ENCODE measurements around the gene ILDR2. TPM values are rescaled to one million over a fixed set of nuclear protein-coding genes. Genes with fewer than 3 reads are reported as not detected.

ILDR2 gene
- total and polyA plus RNA-seq, 8 donors: 0.09 to 0.95 (median 0.33) TPM

- intact Hi-C loops (cut with DNase I): no loop called here
- ATAC-seq (no peak), DNase-seq (no peak), FAIRE-seq (no peak)
- no peaks in the 10 kb centered on the region for H3K9me3 ChIP-seq
- H3K27ac ChIP-seq: no peak overlapping the region
- no peak overlapping the region for H3K4me3 ChIP-seq
- WGBS, 2 donors: 73 to 82% methylated on average over 2 of the region's 2 CpGs
- peaks cover 0 to 4% (median 4%) of the 10 kb centered on the region in 3 donors for H3K4me1 ChIP-seq
- H3K36me3 ChIP-seq: no peaks in the 10 kb centered on the region
- no peak for TF ChIP-seq CTCF (IDR thresholded peaks at IDR 0.05)
- H3K27me3 ChIP-seq: peaks cover 0 to 16% (median 10%) of the 10 kb centered on the region in 4 donors
Observed at GRCh38 chr1:166918956-166919316, 56.4 kb downstream of the ILDR2 start.

- 79 to 82% methylated on average over 6 of the region's 6 CpGs for WGBS, 2 donors
- no peak for TF ChIP-seq CTCF (IDR thresholded peaks at IDR 0.05)
- intact Hi-C loops (cut with DNase I): no loop called here
- Histone ChIP-seq H3K27ac (no peak overlapping the region), H3K9me3 (no peaks in the 10 kb centered on the region), H3K27me3 (peaks cover 0 to 16% (median 10%) of the 10 kb centered on the region in 4 donors), H3K36me3 (no peaks in the 10 kb centered on the region), H3K4me1 (peaks cover 0 to 4% (median 4%) of the 10 kb centered on the region in 3 donors), H3K4me3 (no peak overlapping the region)
- no peak for DNase-seq
- no peak for FAIRE-seq
- no peak for ATAC-seq
Observed at GRCh38 chr1:166918088-166918955, 57.0 kb downstream of the ILDR2 start.

GRCh38 chr1:166915941-166916340, 59.4 kb downstream of the ILDR2 start:
- Histone ChIP-seq H3K4me3 (no peak overlapping the region), H3K27ac (no peak overlapping the region), H3K27me3 (peaks cover 0 to 10% (median 5%) of the 10 kb centered on the region in 4 donors), H3K4me1 (peaks cover 0 to 4% (median 4%) of the 10 kb centered on the region in 3 donors), H3K36me3 (no peaks in the 10 kb centered on the region), H3K9me3 (no peaks in the 10 kb centered on the region)
- intact Hi-C loops (cut with DNase I): no loop called here
- FAIRE-seq (no peak), DNase-seq (no peak), ATAC-seq (no peak)
- 73 to 89% methylated on average over 4 of the region's 4 CpGs for WGBS, 2 donors
- no peak for TF ChIP-seq CTCF (IDR thresholded peaks at IDR 0.05)

- WGBS, 2 donors: 82 to 91% methylated on average over 1 of the region's 1 CpG
- intact Hi-C loops (cut with DNase I): no loop called here
- Histone ChIP-seq H3K27ac (no peak overlapping the region), H3K27me3 (peaks cover 0 to 4% (median under 1%) of the 10 kb centered on the region in 4 donors), H3K9me3 (no peaks in the 10 kb centered on the region), H3K4me1 (peaks cover 0 to 3% (median 0%) of the 10 kb centered on the region in 3 donors), H3K4me3 (no peak overlapping the region), H3K36me3 (no peaks in the 10 kb centered on the region)
- DNase-seq: no peak
- ATAC-seq: no peak
- no peak for FAIRE-seq
- no peak for TF ChIP-seq CTCF (IDR thresholded peaks at IDR 0.05)
Observed at GRCh38 chr1:166915042-166915441, 60.3 kb downstream of the ILDR2 start.

- H3K36me3 ChIP-seq: no peaks in the 10 kb centered on the region
- intact Hi-C loops (cut with DNase I): no loop called here
- H3K27me3 ChIP-seq: no peaks in the 10 kb centered on the region
- FAIRE-seq (no peak), DNase-seq (no peak), ATAC-seq (no peak)
- no peak overlapping the region for H3K4me3 ChIP-seq
- peaks cover 0 to 3% (median 0%) of the 10 kb centered on the region in 3 donors for H3K4me1 ChIP-seq
- no peak overlapping the region for H3K27ac ChIP-seq
- 65 to 72% methylated on average over 3 of the region's 3 CpGs for WGBS, 2 donors
- no peaks in the 10 kb centered on the region for H3K9me3 ChIP-seq
- no peak for TF ChIP-seq CTCF (IDR thresholded peaks at IDR 0.05)
Observed at GRCh38 chr1:166914111-166914510, 61.2 kb downstream of the ILDR2 start.
